ENCODE measurements around the gene SYNGR2.

- no peak for TF ChIP-seq FOXP2 (optimal IDR thresholded peaks at IDR 0.05; ENCODE audit: control extremely low read depth, extremely low read length, insufficient read depth)
- no peak for TF ChIP-seq POLR2AphosphoS5 (IDR thresholded peaks at IDR 0.05; ENCODE audit: borderline replicate concordance, low read depth, low read length)
Observed at GRCh38 chr17:78135858-78136500, 32.4 kb upstream of the SYNGR2 start.
